ENCODE results near the gene OSBPL2. TPM values are rescaled to one million over a fixed set of nuclear protein-coding genes. Genes with fewer than 3 reads are reported as not detected.
A peak's percentile ranks its signal among the peaks of the same experiment; 100 is the strongest.

The OSBPL2 gene
- total RNA-seq, 1 donor from 2014 or later = 21.1 TPM

- DNase-seq (ENCODE audit: low spot score) (no peak), ATAC-seq (no peak)
Measured at GRCh38 chr20:62205618-62206387, 32.5 kb upstream of the OSBPL2 start.

DNA sequence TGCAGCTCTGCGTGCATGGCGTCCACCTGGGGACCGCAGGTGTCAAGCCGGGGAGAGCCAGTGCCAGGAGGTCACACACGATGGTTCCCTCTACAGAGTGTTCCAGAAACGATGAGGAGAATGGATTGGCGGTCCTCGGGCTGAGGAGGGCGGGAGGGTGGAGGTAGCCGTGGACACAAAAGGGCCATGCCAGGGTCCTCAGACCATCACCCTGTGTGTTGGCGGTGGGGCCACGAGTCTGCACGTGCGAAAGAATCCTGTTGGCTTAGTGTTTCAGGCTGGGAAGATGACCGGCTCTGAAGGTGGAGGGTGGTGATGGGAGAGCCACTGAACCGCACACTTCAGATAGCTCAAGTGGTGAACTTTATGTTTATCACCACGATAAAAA is 31.9 kb upstream of the OSBPL2 start:
- ATAC-seq = no peak
- DNase-seq (ENCODE audit: low spot score) = no peak

GRCh38 chr20:62208061-62208794 is 30.1 kb upstream of the OSBPL2 start:
- ATAC-seq = no peak
- no peak for DNase-seq (ENCODE audit: low spot score)

DNA sequence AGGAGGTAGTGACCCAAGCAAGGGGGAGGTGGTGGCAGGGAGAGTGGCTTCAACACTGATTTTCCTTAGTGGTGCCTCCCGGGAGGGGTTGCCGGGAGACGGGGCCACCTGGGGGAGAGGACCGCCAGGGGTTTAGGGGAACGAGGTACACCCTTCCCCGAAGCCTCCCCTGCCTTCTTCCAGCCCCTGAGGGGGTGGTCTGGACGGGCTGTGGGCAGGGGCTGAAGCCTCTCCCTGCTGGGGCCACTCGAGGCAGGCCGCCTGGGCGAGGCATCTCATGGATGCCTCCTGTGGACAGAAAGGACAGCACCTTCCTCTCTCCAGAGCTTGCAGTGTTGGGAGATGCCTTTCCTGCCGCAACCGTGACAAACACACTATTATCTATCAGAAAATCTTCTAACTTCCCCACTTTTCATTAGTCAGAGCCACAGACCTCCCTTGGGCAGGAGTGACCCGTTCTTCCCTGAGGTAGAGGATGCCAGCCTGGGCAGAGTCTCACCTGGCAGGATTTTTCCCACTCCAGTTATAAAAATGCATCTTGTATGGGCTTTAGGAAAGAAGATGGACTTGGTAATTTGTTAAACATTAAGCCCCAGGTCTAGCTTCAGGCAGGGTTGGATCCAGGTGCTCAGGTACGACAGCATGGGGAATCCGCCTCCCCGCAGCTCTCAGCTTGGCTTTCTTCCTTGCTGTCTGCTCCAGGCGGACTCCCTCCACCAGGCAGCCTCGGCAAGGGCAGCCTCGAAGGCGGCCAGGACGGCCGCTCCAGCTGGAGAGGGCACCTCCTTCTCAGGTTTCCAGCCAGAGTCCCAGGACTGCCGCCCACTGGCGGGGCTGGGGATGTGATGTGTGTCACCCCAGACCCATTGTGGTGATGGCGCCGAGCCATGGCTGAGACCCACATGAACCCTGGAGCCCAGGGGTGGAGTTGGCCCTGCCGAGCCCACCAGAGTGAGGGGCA is 29.2 kb upstream of the OSBPL2 start:
- ATAC-seq (peak; percentile 10), DNase-seq (ENCODE audit: low spot score) (no peak)

- DNase-seq (ENCODE audit: low spot score) = no peak
- no peak for ATAC-seq
Measured at GRCh38 chr20:62209850-62210495, 28.3 kb upstream of the OSBPL2 start.

- ATAC-seq (no peak), DNase-seq (ENCODE audit: low spot score) (no peak)
Measured at GRCh38 chr20:62210496-62210855, 27.8 kb upstream of the OSBPL2 start.

GRCh38 chr20:62211216-62211615 is 27.1 kb upstream of the OSBPL2 start:
- ATAC-seq (no peak), DNase-seq (ENCODE audit: low spot score) (no peak)

GRCh38 chr20:62211769-62212288 is 26.5 kb upstream of the OSBPL2 start:
- no peak for ATAC-seq
- DNase-seq (ENCODE audit: low spot score) = no peak

GRCh38 chr20:62212299-62212698 is 26.0 kb upstream of the OSBPL2 start:
- ATAC-seq (no peak), DNase-seq (ENCODE audit: low spot score) (no peak)

- ATAC-seq = peak; percentile 43
- DNase-seq (ENCODE audit: low spot score) = no peak
Measured at GRCh38 chr20:62214067-62214466, 24.3 kb upstream of the OSBPL2 start.

DNA sequence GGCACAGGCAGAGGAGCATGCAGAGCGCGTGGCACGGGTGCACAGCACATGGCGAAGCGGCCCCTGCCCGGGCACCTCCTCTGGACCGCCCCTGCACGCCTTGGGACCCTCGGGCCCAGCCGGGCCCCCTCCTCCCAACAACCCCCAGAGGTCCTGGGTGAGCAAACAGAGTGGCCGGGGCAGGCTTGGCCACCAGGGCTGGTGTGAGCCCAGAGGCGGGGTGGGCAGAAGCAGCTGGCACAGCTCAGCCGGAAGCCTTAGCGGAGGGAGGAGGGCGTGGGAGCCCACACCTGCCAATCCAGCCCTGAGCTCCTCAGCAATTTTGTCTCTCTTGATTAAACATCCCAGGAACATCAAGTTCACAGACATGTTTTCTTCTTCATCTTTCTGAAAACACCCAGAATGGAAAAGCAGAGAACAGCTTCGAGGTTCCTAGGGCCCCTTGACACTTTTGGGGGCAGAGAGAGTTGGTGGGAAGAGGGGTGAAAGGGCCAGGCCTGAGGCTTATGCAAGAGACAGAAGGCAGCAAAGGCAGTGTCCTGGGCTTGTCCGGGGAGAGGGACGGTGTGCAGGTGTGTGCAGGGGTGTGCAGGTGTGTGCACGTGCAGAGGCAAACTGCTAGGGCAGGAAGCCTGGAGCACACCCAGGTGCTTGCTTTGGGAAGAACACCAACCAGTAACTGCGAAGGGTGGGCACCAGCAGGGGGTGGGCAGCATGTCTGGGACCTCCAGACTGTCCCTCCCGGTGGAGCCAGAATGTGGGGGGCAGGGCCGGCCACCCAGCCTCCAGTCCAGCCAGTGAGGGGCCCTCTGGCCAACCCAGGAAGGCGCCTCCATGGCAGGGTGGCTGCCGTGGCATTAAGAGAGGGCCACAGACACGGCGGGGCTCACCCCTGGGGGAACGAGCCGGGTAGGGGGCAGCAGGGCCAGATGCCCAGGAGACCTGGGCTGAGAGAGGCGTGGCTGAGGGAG is 23.0 kb upstream of the OSBPL2 start:
- DNase-seq (ENCODE audit: low spot score) = no peak
- no peak for ATAC-seq

- DNase-seq (ENCODE audit: low spot score) (no peak), ATAC-seq (no peak)
Measured at GRCh38 chr20:62215991-62216635, 22.2 kb upstream of the OSBPL2 start.

DNA sequence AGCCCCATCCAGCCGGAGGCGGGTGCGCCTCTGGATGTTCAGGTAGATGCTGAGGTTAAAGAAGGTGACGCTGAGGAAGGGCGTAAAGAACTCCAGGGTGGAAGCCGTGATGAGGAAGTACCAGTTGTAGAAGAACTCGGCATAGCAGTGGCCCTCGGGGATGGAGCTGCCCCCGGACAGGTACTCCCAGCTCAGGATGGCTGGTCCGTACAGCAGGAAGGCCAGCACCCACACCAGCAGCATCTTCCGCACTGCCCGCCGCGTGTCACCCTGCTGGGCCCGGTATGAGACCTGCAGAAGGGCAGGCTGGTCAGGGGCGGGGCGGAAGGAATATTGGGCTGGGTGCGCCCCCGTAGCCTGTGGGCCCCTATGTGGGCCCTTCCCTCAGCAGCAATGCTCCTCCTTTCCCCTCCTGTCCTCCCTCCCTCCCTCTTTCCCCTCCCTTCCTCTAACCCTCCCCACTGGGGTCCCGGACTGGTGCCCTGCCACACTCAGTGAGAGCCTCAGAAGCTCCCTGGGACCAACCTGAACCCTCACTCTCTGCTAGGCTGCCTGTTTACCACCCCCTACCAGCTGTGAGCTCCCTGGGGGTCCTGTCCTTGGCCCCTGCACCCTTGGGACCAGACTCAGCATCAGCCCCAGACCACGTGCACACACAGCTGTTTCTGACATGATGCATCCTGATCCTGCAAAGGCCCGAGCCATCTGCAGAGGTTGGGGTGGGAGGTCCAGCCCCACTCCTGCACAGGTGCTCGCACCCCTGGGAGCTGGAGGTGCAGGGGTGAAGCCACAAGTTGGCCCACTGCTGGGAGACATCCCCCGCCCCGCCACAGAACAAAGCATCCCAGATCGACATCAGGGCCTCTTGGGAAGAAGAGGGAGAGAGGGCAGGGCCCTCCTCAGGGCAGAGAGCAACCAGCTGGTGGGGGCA is 21.4 kb upstream of the OSBPL2 start:
- DNase-seq (ENCODE audit: low spot score) (no peak), ATAC-seq (no peak)

DNA sequence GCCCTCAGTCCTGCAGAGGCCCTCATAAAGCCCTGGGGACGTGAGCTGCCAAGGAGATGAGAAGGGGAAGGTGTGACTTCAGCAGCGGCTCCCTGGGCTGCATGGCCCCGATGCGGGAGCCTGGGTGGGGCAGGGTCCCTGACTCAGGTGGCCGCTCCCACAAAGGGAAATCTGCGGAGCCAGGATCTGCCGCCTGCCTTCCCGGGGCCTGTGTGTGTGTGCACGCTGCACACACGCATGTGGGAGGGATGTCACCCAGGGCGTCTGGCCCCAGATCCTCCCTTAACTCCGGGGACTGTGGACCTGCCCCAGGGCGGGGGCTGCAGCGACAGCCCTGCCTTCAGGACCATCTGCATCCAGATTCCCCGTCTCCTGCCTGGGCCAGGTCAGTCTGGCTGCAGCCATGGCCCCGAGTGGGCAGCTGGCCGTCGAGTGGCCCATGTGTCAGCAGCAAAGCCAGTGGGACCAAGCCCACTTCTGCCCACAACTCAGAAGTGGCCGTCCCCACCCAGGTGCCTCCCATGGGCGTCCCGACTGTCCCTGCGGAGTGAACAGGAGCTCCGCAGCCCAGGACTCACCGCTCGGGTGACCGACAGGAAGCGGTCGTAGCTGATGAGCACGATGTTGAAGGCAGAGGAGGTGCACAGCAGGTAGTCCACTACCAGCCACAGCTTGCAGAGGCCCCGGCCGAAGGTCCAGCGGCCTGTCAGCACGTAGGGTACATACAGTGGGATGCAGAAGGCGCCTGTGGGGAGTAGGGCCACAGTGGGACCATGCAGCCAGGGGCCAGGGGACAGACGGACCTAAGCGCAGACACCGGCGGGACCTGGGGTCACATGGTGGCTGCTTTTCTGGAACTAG is 20.2 kb upstream of the OSBPL2 start:
- ATAC-seq (no peak), DNase-seq (ENCODE audit: low spot score) (no peak)

- DNase-seq (ENCODE audit: low spot score) (no peak), ATAC-seq (no peak)
Measured at GRCh38 chr20:62219101-62219991, 19.0 kb upstream of the OSBPL2 start.
